ENCODE data around the gene FGFR2.

DNA sequence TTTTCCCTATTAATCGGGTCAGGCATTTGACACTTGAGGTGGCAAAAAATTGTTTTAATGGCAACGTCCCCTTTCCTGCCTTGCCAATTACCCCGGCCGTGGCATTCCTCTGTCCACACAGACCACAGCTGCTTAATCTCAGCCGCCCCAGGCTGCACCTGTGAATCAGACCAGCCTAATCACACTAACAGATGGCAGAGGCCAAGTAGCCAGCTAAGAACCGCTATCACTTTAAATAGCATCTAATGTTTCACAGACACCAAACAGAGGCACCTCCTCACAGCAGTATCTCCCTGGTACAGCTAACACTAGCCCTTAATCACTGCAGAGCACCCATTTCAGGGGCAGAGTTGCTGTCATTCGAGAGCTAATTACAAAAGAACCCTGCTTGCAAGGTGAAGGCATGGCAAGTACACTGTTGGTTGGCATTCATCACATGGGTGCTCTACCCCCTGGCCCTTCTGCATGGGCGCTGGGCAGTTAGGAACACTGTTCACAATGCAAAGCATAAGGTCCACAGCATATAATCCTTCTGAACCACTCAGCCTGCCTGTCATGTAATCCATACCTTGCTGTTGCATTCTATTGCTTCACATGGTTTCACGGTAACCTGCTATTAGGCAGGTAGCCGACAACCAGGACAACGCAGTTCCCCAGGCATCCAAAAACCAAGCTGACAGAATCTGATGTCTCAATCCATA is 38.8 kb downstream of the FGFR2 start:
- TF ChIP-seq, protein P1, sequence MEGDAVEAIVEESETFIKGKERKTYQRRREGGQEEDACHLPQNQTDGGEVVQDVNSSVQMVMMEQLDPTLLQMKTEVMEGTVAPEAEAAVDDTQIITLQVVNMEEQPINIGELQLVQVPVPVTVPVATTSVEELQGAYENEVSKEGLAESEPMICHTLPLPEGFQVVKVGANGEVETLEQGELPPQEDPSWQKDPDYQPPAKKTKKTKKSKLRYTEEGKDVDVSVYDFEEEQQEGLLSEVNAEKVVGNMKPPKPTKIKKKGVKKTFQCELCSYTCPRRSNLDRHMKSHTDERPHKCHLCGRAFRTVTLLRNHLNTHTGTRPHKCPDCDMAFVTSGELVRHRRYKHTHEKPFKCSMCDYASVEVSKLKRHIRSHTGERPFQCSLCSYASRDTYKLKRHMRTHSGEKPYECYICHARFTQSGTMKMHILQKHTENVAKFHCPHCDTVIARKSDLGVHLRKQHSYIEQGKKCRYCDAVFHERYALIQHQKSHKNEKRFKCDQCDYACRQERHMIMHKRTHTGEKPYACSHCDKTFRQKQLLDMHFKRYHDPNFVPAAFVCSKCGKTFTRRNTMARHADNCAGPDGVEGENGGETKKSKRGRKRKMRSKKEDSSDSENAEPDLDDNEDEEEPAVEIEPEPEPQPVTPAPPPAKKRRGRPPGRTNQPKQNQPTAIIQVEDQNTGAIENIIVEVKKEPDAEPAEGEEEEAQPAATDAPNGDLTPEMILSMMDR (IDR thresholded peaks at IDR 0.05) = no peak
- no peak for TF ChIP-seq EP300 (IDR thresholded peaks at IDR 0.05)

Data from tibial nerve (tissue), 4 donors.